ENCODE data around the gene NKAIN2. TPM values are rescaled to one million over a fixed set of nuclear protein-coding genes. Genes with fewer than 3 reads are reported as not detected.

Gene NKAIN2
- under 1 TPM in 1 of 4 donors, not detected in 3; 0.19 TPM for total RNA-seq

GRCh38 chr6:123803504-123804013 is at the start of gene NKAIN2:
Gene NKAIN2 (plus strand): TSS chr6:123803865.
- Histone ChIP-seq H3K27ac (no peak within 1 kb of the TSS), H3K36me3 (no peaks in the 10 kb centered on the region), H3K4me3 (peak within 1 kb of the TSS; percentile 22 to 67 (median 42)), H3K27me3 (peaks cover 0 to 84% (median 4%) of the 10 kb centered on the region in 4 donors), H3K9me3 (no peaks in the 10 kb centered on the region), H3K4me1 (peaks cover 6 to 20% (median 7%) of the 10 kb centered on the region in 3 donors)
- no peak for TF ChIP-seq POLR2A (IDR thresholded peaks at IDR 0.05)
- no peak for TF ChIP-seq CTCF (IDR thresholded peaks at IDR 0.05)
- no CpG with 5 or more reads among the region's 84 CpGs for WGBS, 2 donors
- intact Hi-C loops (cut with DNase I): no loop called here
- DNase-seq: no peak

GRCh38 chr6:123759472-123759871 is 44.2 kb upstream of the NKAIN2 start:
- DNase-seq: no peak
- H3K36me3 ChIP-seq: no peaks in the 10 kb centered on the region
- no peak overlapping the region for H3K4me3 ChIP-seq
- 83 to 100% methylated on average over 1 of the region's 1 CpG for WGBS, 2 donors
- intact Hi-C loops (cut with DNase I): no loop called here
- no peak overlapping the region for H3K27ac ChIP-seq
- H3K9me3 ChIP-seq: no peaks in the 10 kb centered on the region
- H3K27me3 ChIP-seq: no peaks in the 10 kb centered on the region
- TF ChIP-seq CTCF (IDR thresholded peaks at IDR 0.05): no peak
- no peak for TF ChIP-seq POLR2A (IDR thresholded peaks at IDR 0.05)
- H3K4me1 ChIP-seq: no peaks in the 10 kb centered on the region

GRCh38 chr6:123763904-123764303 is 39.8 kb upstream of the NKAIN2 start:
- intact Hi-C loops (cut with DNase I): no loop called here
- H3K9me3 ChIP-seq: no peaks in the 10 kb centered on the region
- no peaks in the 10 kb centered on the region for H3K27me3 ChIP-seq
- WGBS, 2 donors: 56 to 63% methylated on average over 1 of the region's 1 CpG
- no peak overlapping the region for H3K27ac ChIP-seq
- TF ChIP-seq CTCF (IDR thresholded peaks at IDR 0.05): no peak
- TF ChIP-seq POLR2A (IDR thresholded peaks at IDR 0.05): no peak
- no peaks in the 10 kb centered on the region for H3K4me1 ChIP-seq
- no peaks in the 10 kb centered on the region for H3K36me3 ChIP-seq
- DNase-seq: no peak
- H3K4me3 ChIP-seq: no peak overlapping the region

- TF ChIP-seq CTCF (IDR thresholded peaks at IDR 0.05): no peak
- TF ChIP-seq POLR2A (IDR thresholded peaks at IDR 0.05): no peak
- Histone ChIP-seq H3K27me3 (no peaks in the 10 kb centered on the region), H3K9me3 (no peaks in the 10 kb centered on the region), H3K27ac (no peak overlapping the region), H3K4me1 (no peaks in the 10 kb centered on the region), H3K36me3 (no peaks in the 10 kb centered on the region), H3K4me3 (no peak overlapping the region)
- no peak for DNase-seq
- intact Hi-C loops (cut with DNase I): no loop called here
- 52% methylated on average over 2 of the region's 2 CpGs for WGBS, 2 donors
Measured at GRCh38 chr6:123764722-123765121, 38.9 kb upstream of the NKAIN2 start.

GRCh38 chr6:123768921-123769320 is 34.7 kb upstream of the NKAIN2 start:
- Histone ChIP-seq H3K27me3 (no peaks in the 10 kb centered on the region), H3K4me1 (no peaks in the 10 kb centered on the region), H3K36me3 (no peaks in the 10 kb centered on the region), H3K27ac (no peak overlapping the region), H3K4me3 (no peak overlapping the region), H3K9me3 (no peaks in the 10 kb centered on the region)
- intact Hi-C loops (cut with DNase I): no loop called here
- 53 to 63% methylated on average over 2 of the region's 2 CpGs for WGBS, 2 donors
- no peak for DNase-seq
- no peak for TF ChIP-seq CTCF (IDR thresholded peaks at IDR 0.05)
- no peak for TF ChIP-seq POLR2A (IDR thresholded peaks at IDR 0.05)
